Breast epithelium (tissue), 4 donors: Measurements from ENCODE around the gene C6orf47. TPM values are rescaled to one million over a fixed set of nuclear protein-coding genes. Genes with fewer than 3 reads are reported as not detected.

Experiments
- DNase-seq, 2 donors: peaks; one replicate each; pipeline ENCODE4 v3.0.0-alpha.2; 2019; ENCODE audit warnings: low spot score in 2 of 2
- H3K27ac ChIP-seq, 2 donors: fragments of 200-600 bp; sonication (generic) in 1 of 2; one replicate each; pipeline ENCODE4 v1.5.1; 2016 to 2019; ENCODE audit warnings: mild to moderate bottlenecking in 1 of 2
- H3K27me3 ChIP-seq, 2 donors: fragments of 200-600 bp; sonication (generic) in 1 of 2; one replicate each; pipeline versions ENCODE4 v1.5.1 to v1.6.0; 2017 to 2019; ENCODE audit warnings: control low read depth in 1 of 2, mild to moderate bottlenecking in 1 of 2
- H3K36me3 ChIP-seq: fragments of 200-600 bp; one replicate; pipeline ENCODE4 v1.5.1; 2019
- H3K4me1 ChIP-seq, 2 donors: fragments of 200-600 bp; sonication (generic); one replicate each; pipeline ENCODE4 v1.5.1; 2016 to 2019; ENCODE audit warnings: control low read depth in 1 of 2
- H3K4me3 ChIP-seq, 3 donors: fragments of 200-600 bp; sonication (generic); 1 replicate in 2 of 3; 2 replicates in 1 of 3; pipeline ENCODE4 v1.5.1; 2016 to 2019; ENCODE audit warnings: mild to moderate bottlenecking in 3 of 3, moderate library complexity in 2 of 3
- H3K9me3 ChIP-seq, 2 donors: fragments of 200-600 bp; sonication (generic) in 1 of 2; one replicate each; pipeline ENCODE4 v1.5.1; 2016 to 2019; ENCODE audit warnings: control low read depth in 1 of 2
- CTCF ChIP-seq, 3 donors: fragments of 450-650 bp; IDR thresholded peaks; one replicate each; pipeline ENCODE4 v1.5.1; 2016 to 2017; ENCODE audit warnings: antibody characterized with exemption in 3 of 3, mild to moderate bottlenecking in 3 of 3, moderate library complexity in 3 of 3
- POLR2A ChIP-seq: fragments of 450-650 bp; IDR thresholded peaks from one replicate; pipeline ENCODE4 v1.6.1; 2016; ENCODE audit warnings: antibody characterized with exemption, mild to moderate bottlenecking, moderate library complexity
- POLR2AphosphoS5 ChIP-seq, 3 donors: sonication (generic); formaldehyde crosslinking; IDR thresholded peaks; one replicate each; pipeline ENCODE4 v1.6.1; 2017; ENCODE audit warnings: antibody characterized with exemption in 3 of 3
- intact Hi-C: fragments of 100-400 bp; cut with DNase I; formaldehyde crosslinking; loops from one replicate; pipeline ENCODE4 v1.15.1; 2023; ENCODE audit warnings: low total_unique reads
- total RNA-seq, 3 donors: library from RNA; depleted of rRNA; stranded (reverse); fragments of >200 nt; gene quantifications; one replicate each; pipeline ENCODE4 v1.1.0, GENCODE V29; 2016

The C6orf47 gene
- total RNA-seq, 3 donors from 2014 or later, result 20.3 to 27.4 (median 24.8) TPM

- peaks cover 25% of the 10 kb centered on the region for H3K36me3 ChIP-seq
- no peaks in the 10 kb centered on the region for H3K4me1 ChIP-seq
- no peak for DNase-seq
- H3K9me3 ChIP-seq, result no peaks in the 10 kb centered on the region
- H3K4me3 ChIP-seq, result no peak overlapping the region
- H3K27me3 ChIP-seq, result no peaks in the 10 kb centered on the region
- H3K27ac ChIP-seq, result no peak overlapping the region
- no peak for TF ChIP-seq CTCF (IDR thresholded peaks at IDR 0.05)
- TF ChIP-seq POLR2A, result no peak
- intact Hi-C loops, result no loop called here
These were observed 29.4 kb downstream of the C6orf47 start for GRCh38 chr6:31631209-31631608.

- Histone ChIP-seq H3K27me3 (no peaks in the 10 kb centered on the region), H3K4me3 (no peak overlapping the region), H3K27ac (no peak overlapping the region), H3K4me1 (no peaks in the 10 kb centered on the region), H3K9me3 (no peaks in the 10 kb centered on the region), H3K36me3 (peaks cover 28% of the 10 kb centered on the region)
- intact Hi-C loops, result no loop called here
- no peak for DNase-seq
- TF ChIP-seq POLR2A (no peak), CTCF (IDR thresholded peaks at IDR 0.05) (no peak), POLR2AphosphoS5 (IDR thresholded peaks at IDR 0.05) (no peak)
These were observed 30.2 kb downstream of the C6orf47 start for GRCh38 chr6:31630177-31630934.

- peaks cover 38% of the 10 kb centered on the region for H3K36me3 ChIP-seq
- TF ChIP-seq CTCF (IDR thresholded peaks at IDR 0.05), result no peak
- TF ChIP-seq POLR2AphosphoS5 (IDR thresholded peaks at IDR 0.05), result no peak
- H3K27ac ChIP-seq, result no peak overlapping the region
- H3K27me3 ChIP-seq, result no peaks in the 10 kb centered on the region
- H3K4me3 ChIP-seq, result no peak overlapping the region
- no peaks in the 10 kb centered on the region for H3K9me3 ChIP-seq
- DNase-seq, result no peak
- intact Hi-C loops, result no loop called here
- no peaks in the 10 kb centered on the region for H3K4me1 ChIP-seq
These were observed 31.6 kb downstream of the C6orf47 start for GRCh38 chr6:31629014-31629413.

GRCh38 chr6:31627690-31628287 lies 32.8 kb downstream of the C6orf47 start:
- Histone ChIP-seq H3K4me1 (peaks cover 0 to 4% of the 10 kb centered on the region in 2 donors), H3K9me3 (no peaks in the 10 kb centered on the region), H3K4me3 (no peak overlapping the region), H3K27me3 (no peaks in the 10 kb centered on the region), H3K36me3 (peaks cover 38% of the 10 kb centered on the region), H3K27ac (no peak overlapping the region)
- no peak for DNase-seq
- TF ChIP-seq POLR2AphosphoS5 (IDR thresholded peaks at IDR 0.05) (no peak), CTCF (IDR thresholded peaks at IDR 0.05) (no peak), POLR2A (no peak)
- intact Hi-C loops, result no loop called here

GRCh38 chr6:31626952-31627351 lies 33.6 kb downstream of the C6orf47 start:
- intact Hi-C loops, result no loop called here
- H3K4me1 ChIP-seq, result peaks cover 6% of the 10 kb centered on the region in 2 donors
- no peaks in the 10 kb centered on the region for H3K27me3 ChIP-seq
- no peak for TF ChIP-seq POLR2AphosphoS5 (IDR thresholded peaks at IDR 0.05)
- TF ChIP-seq POLR2A, result no peak
- no peak for TF ChIP-seq CTCF (IDR thresholded peaks at IDR 0.05)
- H3K36me3 ChIP-seq, result peaks cover 38% of the 10 kb centered on the region
- H3K9me3 ChIP-seq, result no peaks in the 10 kb centered on the region
- no peak overlapping the region for H3K27ac ChIP-seq
- no peak overlapping the region for H3K4me3 ChIP-seq
- no peak for DNase-seq
